ENCODE results near the gene DNAJC5. TPM values are rescaled to one million over a fixed set of nuclear protein-coding genes. Genes with fewer than 3 reads are reported as not detected.

Gene DNAJC5
- total and polyA plus RNA-seq, 9 of the 15 experiments (the other 6 are each of a cell fraction or from before 2014, with no cell fraction given): 0.95 to 42.8 (median 23.4) TPM

GRCh38 chr20:63967330-63968135 lies 72.6 kb downstream of the DNAJC5 start:
- no peak for FAIRE-seq
- ChIA-PET POLR2A (interaction anchor here (1.0 to 1.7 kb wide), 3 partner anchors 8 to 13 kb away, joined by 4 to 9 read pairs (median 6); partner anchors contain the start of genes PRPF6 and UCKL1), CTCF (ENCODE audit: low intra/inter-chr PET ratio) (no interaction called here)
- WGBS (ENCODE audit: insufficient coverage, low coverage, missing lambda C conversion rate): 94% methylated on average over 22 of the region's 28 CpGs
- Histone ChIP-seq H3K27me3 (ENCODE audit: control insufficient read depth in 2 of 2, insufficient read depth in 2 of 2, low read length in 2 of 2) (no peaks in the 10 kb centered on the region), H3K4me1 (replicated peaks in 1 of 2; ENCODE audit: control insufficient read depth in 2 of 2, insufficient read depth in 2 of 2, low read length in 2 of 2) (peaks cover 10 to 47% of the 10 kb centered on the region in 2 experiments), H3K27ac (ENCODE audit: extremely low read depth, low read depth, low read length) (no peak overlapping the region), H3K9ac (ENCODE audit: insufficient read depth in 1 of 2, low read depth in 2 of 2, low read length in 2 of 2) (peak overlapping the region in 1 of 2 experiments; percentile 99; a peak in 2 of 4 replicates), H3K4me3 (no peak overlapping the region), H2AFZ (ENCODE audit: low read depth, low read length) (no peak overlapping the region), H3K9me3 (replicated peaks; ENCODE audit: control insufficient read depth, insufficient read depth, low read depth, low read length) (no peaks in the 10 kb centered on the region), H3K4me2 (ENCODE audit: insufficient read depth, low read length) (no peak overlapping the region), H3K36me3 (ENCODE audit: control insufficient read depth, insufficient read depth, low read length) (peaks cover 48% of the 10 kb centered on the region; the same call in 2 of the 3 replicates), H3K9me1 (ENCODE audit: control insufficient read depth, insufficient read depth, low read length) (no peaks in the 10 kb centered on the region), H4K20me1 (replicated peaks; ENCODE audit: control insufficient read depth, insufficient read depth, low read length) (no peaks in the 10 kb centered on the region), H3K79me2 (ENCODE audit: control insufficient read depth, insufficient read depth, low read length) (peaks cover 21% of the 10 kb centered on the region)
- no peak for ATAC-seq
- DNase-seq (ENCODE audit: extremely low read depth in 1 of 4, low spot score in 3 of 4): no peak
- in situ Hi-C loops (cut with MboI): no loop called here
- BruUV-seq (replicated peaks): no TSS peak
- TF ChIP-seq ZC3H8 (IDR thresholded peaks at IDR 0.05): no peak
- TF ChIP-seq USF2 (CRISPR knock-in tag; IDR thresholded peaks at IDR 0.05): no peak
- no peak for TF ChIP-seq ILF3 (IDR thresholded peaks at IDR 0.05; ENCODE audit: borderline replicate concordance)
- no peak for TF ChIP-seq SIRT6 (IDR thresholded peaks at IDR 0.05; ENCODE audit: low read depth, low read length)
- TF ChIP-seq POLR2G (IDR thresholded peaks at IDR 0.05; ENCODE audit: low read depth, low read length): peak; percentile 39; the same call in 1 of the 2 replicates
- no peak for TF ChIP-seq ZNF224 (CRISPR knock-in tag; IDR thresholded peaks at IDR 0.05)
- intact Hi-C loops (cut with micrococcal nuclease): no loop called here
